ENCODE measurements around the gene FIG4. TPM values are rescaled to one million over a fixed set of nuclear protein-coding genes. Genes with fewer than 3 reads are reported as not detected.

Gene FIG4
- total and polyA plus RNA-seq, 2 of the 13 experiments (the other 11 are each of a cell fraction or from before 2014, with no cell fraction given) = 5.5 to 7.9 TPM

DNA sequence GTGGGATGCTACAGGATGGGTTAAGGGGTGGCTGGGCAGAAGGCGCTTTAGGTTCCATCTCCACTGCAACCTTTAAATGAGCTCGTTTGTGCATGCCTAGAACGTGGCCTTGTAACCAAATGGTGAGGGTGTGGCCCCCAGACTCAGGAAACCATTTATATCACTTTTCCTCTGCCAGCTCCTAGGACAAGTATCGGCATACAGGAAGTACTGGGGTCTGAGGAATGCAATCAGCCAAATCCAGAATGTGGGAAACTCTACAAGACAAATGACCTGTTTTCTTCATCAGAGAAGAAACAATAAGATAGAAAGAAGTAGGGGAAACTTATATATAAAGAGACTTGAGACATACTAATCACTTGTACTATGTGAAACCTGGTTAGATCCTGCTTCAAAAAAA lies 21.3 kb upstream of the FIG4 start:
- Histone ChIP-seq H3K4me2 (ENCODE audit: low read depth, low read length) (no peak overlapping the region), H3K36me3 (replicated peaks in 1 of 2; ENCODE audit: control insufficient read depth in 1 of 2, insufficient read depth in 2 of 2, low read length in 2 of 2) (no peaks in the 10 kb centered on the region; a peak in 1 of 5 replicates), H3K79me2 (ENCODE audit: insufficient read depth, low read length) (no peaks in the 10 kb centered on the region), H3K27me3 (ENCODE audit: control insufficient read depth in 1 of 2, insufficient read depth in 2 of 2, low read length in 2 of 2) (no peaks in the 10 kb centered on the region), H2AFZ (ENCODE audit: low read length) (no peak overlapping the region), H3K27ac (ENCODE audit: extremely low read length, insufficient read depth, low read length) (no peak overlapping the region), H3K4me3 (replicated peaks in 1 of 3; ENCODE audit: insufficient read depth in 1 of 3, low read depth in 2 of 3, low read length in 3 of 3) (no peak overlapping the region), H3K9ac (ENCODE audit: insufficient read depth, low read depth, low read length) (no peak overlapping the region), H3K9me3 (ENCODE audit: low read length) (no peaks in the 10 kb centered on the region), H4K20me1 (ENCODE audit: insufficient read depth, low read length) (no peaks in the 10 kb centered on the region), H3K4me1 (ENCODE audit: insufficient read depth, low read length) (no peaks in the 10 kb centered on the region)
- no TSS peak for BruUV-seq (replicated peaks)
- TF ChIP-seq EEA1 (CRISPR knock-in tag; IDR thresholded peaks at IDR 0.05; ENCODE audit: borderline replicate concordance) = no peak
- WGBS (ENCODE audit: low lambda C conversion rate) = 96% methylated on average over 4 of the region's 4 CpGs
- ChIA-PET POLR2A (no interaction called here), CTCF (ENCODE audit: low intra/inter-chr PET ratio, low total read pairs) (no interaction called here)
- FAIRE-seq = no peak
- no peak for DNase-seq (ENCODE audit: low spot score)
- ATAC-seq = no peak
- in situ Hi-C loops (cut with HindIII; ENCODE audit: extremely low pct_ligation_motif_present, low pct_unique_long_range_greater_than_20kb) = no loop called here
- intact Hi-C loops (cut with micrococcal nuclease; ENCODE audit: unreplicated experiment) = no loop called here

GRCh38 chr6:109671733-109672132 lies 19.4 kb upstream of the FIG4 start:
- H2AFZ ChIP-seq (ENCODE audit: low read length) = no peak overlapping the region
- no peak for FAIRE-seq
- POLR2A ChIA-PET = no interaction called here
- BruUV-seq (replicated peaks) = no TSS peak
- H3K9me3 ChIP-seq (ENCODE audit: low read length) = no peaks in the 10 kb centered on the region
- CTCF ChIA-PET (ENCODE audit: low intra/inter-chr PET ratio, low total read pairs) = no interaction called here
- H3K79me2 ChIP-seq (ENCODE audit: insufficient read depth, low read length) = no peaks in the 10 kb centered on the region
- no peaks in the 10 kb centered on the region; a peak in 1 of 5 replicates for H3K36me3 ChIP-seq (replicated peaks in 1 of 2; ENCODE audit: control insufficient read depth in 1 of 2, insufficient read depth in 2 of 2, low read length in 2 of 2)
- 87% methylated on average over 2 of the region's 2 CpGs for WGBS (ENCODE audit: low lambda C conversion rate)
- in situ Hi-C loops (cut with HindIII; ENCODE audit: extremely low pct_ligation_motif_present, low pct_unique_long_range_greater_than_20kb) = no loop called here
- no peaks in the 10 kb centered on the region for H4K20me1 ChIP-seq (ENCODE audit: insufficient read depth, low read length)
- no peaks in the 10 kb centered on the region for H3K27me3 ChIP-seq (ENCODE audit: control insufficient read depth in 1 of 2, insufficient read depth in 2 of 2, low read length in 2 of 2)
- no peak for ATAC-seq
- DNase-seq (ENCODE audit: low spot score) = peak; percentile 10
- H3K4me2 ChIP-seq (ENCODE audit: low read depth, low read length) = no peak overlapping the region
- intact Hi-C loops (cut with micrococcal nuclease; ENCODE audit: unreplicated experiment) = no loop called here
- H3K9ac ChIP-seq (ENCODE audit: insufficient read depth, low read depth, low read length) = no peak overlapping the region
- H3K4me1 ChIP-seq (ENCODE audit: insufficient read depth, low read length) = no peaks in the 10 kb centered on the region
- no peak overlapping the region for H3K27ac ChIP-seq (ENCODE audit: extremely low read length, insufficient read depth, low read length)
- no peak overlapping the region for H3K4me3 ChIP-seq (replicated peaks in 1 of 3; ENCODE audit: insufficient read depth in 1 of 3, low read depth in 2 of 3, low read length in 3 of 3)
- no peak for TF ChIP-seq HMG20B (CRISPR knock-in tag; conservative IDR thresholded peaks at IDR 0.05)
- no peak for TF ChIP-seq POGZ (CRISPR knock-in tag; IDR thresholded peaks at IDR 0.05)
- TF ChIP-seq ZNF574 (CRISPR knock-in tag; IDR thresholded peaks at IDR 0.05) = no peak
- TF ChIP-seq MXI1 (IDR thresholded peaks at IDR 0.05; ENCODE audit: borderline replicate concordance, low read depth, low read length) = no peak
- no peak for TF ChIP-seq HIVEP1 (CRISPR knock-in tag; IDR thresholded peaks at IDR 0.05)
- TF ChIP-seq ZNF646 (CRISPR knock-in tag; IDR thresholded peaks at IDR 0.05) = no peak
- TF ChIP-seq ZNF275 (CRISPR knock-in tag; IDR thresholded peaks at IDR 0.05; ENCODE audit: borderline replicate concordance) = no peak
- no peak for TF ChIP-seq KDM6A (CRISPR knock-in tag; IDR thresholded peaks at IDR 0.05; ENCODE audit: low read depth)

Data from HepG2 (cell line).